ENCODE data around the gene WDR7. TPM values are rescaled to one million over a fixed set of nuclear protein-coding genes. Genes with fewer than 3 reads are reported as not detected.
A peak's percentile ranks its signal among the peaks of the same experiment; 100 is the strongest.

WDR7 gene
- total RNA-seq, 2 donors from 2014 or later: 51.1 to 69.1 TPM

- no peak overlapping the region for H3K4me3 Mint-ChIP-seq
- H3K27me3 Mint-ChIP-seq: no peaks in the 10 kb centered on the region
- no peaks in the 10 kb centered on the region for H3K9me3 Mint-ChIP-seq
- H3K27ac Mint-ChIP-seq: no peak overlapping the region
- no peak for DNase-seq (ENCODE audit: low spot score)
- no peaks in the 10 kb centered on the region for H3K36me3 Mint-ChIP-seq
- H3K4me1 Mint-ChIP-seq (ENCODE audit: low read depth in 2 of 2): peaks cover 3 to 5% of the 10 kb centered on the region in 2 donors
- no peak for ATAC-seq
Measured at GRCh38 chr18:56872140-56872539, 221.0 kb downstream of the WDR7 start.

- Mint-ChIP-seq H3K9me3 (no peaks in the 10 kb centered on the region), H3K4me1 (ENCODE audit: low read depth in 2 of 2) (peaks cover 3 to 5% of the 10 kb centered on the region in 2 donors), H3K4me3 (no peak overlapping the region), H3K27ac (no peak overlapping the region), H3K27me3 (no peaks in the 10 kb centered on the region), H3K36me3 (no peaks in the 10 kb centered on the region)
- DNase-seq (ENCODE audit: low spot score): no peak
- ATAC-seq: no peak
Measured at GRCh38 chr18:56873441-56874140, 222.4 kb downstream of the WDR7 start.

GRCh38 chr18:56878711-56879110 lies 227.6 kb downstream of the WDR7 start:
- ATAC-seq (no peak), DNase-seq (ENCODE audit: low spot score) (no peak)
- H3K27ac Mint-ChIP-seq: no peak overlapping the region
- no peak overlapping the region for H3K4me3 Mint-ChIP-seq
- H3K9me3 Mint-ChIP-seq: no peaks in the 10 kb centered on the region
- peaks cover 4 to 5% of the 10 kb centered on the region in 2 donors for H3K4me1 Mint-ChIP-seq (ENCODE audit: low read depth in 2 of 2)
- H3K36me3 Mint-ChIP-seq: peaks cover 1% of the 10 kb centered on the region
- H3K27me3 Mint-ChIP-seq: no peaks in the 10 kb centered on the region

GRCh38 chr18:56884511-56884910 lies 233.4 kb downstream of the WDR7 start:
- peaks cover 21% of the 10 kb centered on the region for H3K36me3 Mint-ChIP-seq
- peaks cover 10 to 11% of the 10 kb centered on the region in 2 donors for H3K4me1 Mint-ChIP-seq (ENCODE audit: low read depth in 2 of 2)
- H3K4me3 Mint-ChIP-seq: no peak overlapping the region
- ATAC-seq (no peak), DNase-seq (ENCODE audit: low spot score) (no peak)
- H3K9me3 Mint-ChIP-seq: no peaks in the 10 kb centered on the region
- no peaks in the 10 kb centered on the region for H3K27me3 Mint-ChIP-seq
- no peak overlapping the region for H3K27ac Mint-ChIP-seq

DNA sequence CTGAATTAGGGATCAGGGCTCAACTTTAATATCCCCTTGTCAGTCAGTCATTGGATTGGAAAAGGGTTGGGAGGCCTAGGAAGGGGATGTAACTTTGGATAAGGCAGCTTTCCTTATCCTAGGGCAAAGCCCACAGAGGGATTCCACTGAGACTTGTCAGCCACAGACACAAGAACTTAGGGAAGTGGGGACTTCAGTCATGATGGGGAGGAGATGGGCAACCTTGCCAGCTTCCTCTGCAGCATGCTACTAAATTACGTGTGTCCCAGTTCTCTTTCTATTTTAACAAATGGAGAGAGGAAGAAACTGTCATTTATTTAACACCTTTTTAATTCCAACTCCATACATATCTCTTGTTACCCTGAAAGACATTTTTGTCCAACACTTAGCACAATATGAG lies 237.8 kb downstream of the WDR7 start:
- peaks cover 9 to 10% of the 10 kb centered on the region in 2 donors for H3K4me1 Mint-ChIP-seq (ENCODE audit: low read depth in 2 of 2)
- DNase-seq (ENCODE audit: low spot score) (no peak), ATAC-seq (no peak)
- H3K4me3 Mint-ChIP-seq: no peak overlapping the region
- no peaks in the 10 kb centered on the region for H3K9me3 Mint-ChIP-seq
- H3K27ac Mint-ChIP-seq: no peak overlapping the region
- peaks cover 17% of the 10 kb centered on the region for H3K36me3 Mint-ChIP-seq
- no peaks in the 10 kb centered on the region for H3K27me3 Mint-ChIP-seq

GRCh38 chr18:56889621-56890020 lies 238.5 kb downstream of the WDR7 start:
- Mint-ChIP-seq H3K9me3 (no peaks in the 10 kb centered on the region), H3K4me1 (ENCODE audit: low read depth in 2 of 2) (peaks cover 7 to 11% of the 10 kb centered on the region in 2 donors), H3K27me3 (no peaks in the 10 kb centered on the region), H3K27ac (no peak overlapping the region), H3K4me3 (no peak overlapping the region), H3K36me3 (peaks cover 11% of the 10 kb centered on the region)
- no peak for ATAC-seq
- no peak for DNase-seq (ENCODE audit: low spot score)

- H3K9me3 Mint-ChIP-seq: no peaks in the 10 kb centered on the region
- ATAC-seq (no peak), DNase-seq (ENCODE audit: low spot score) (no peak)
- H3K36me3 Mint-ChIP-seq: peaks cover 5% of the 10 kb centered on the region
- H3K27me3 Mint-ChIP-seq: no peaks in the 10 kb centered on the region
- no peak overlapping the region for H3K4me3 Mint-ChIP-seq
- no peak overlapping the region for H3K27ac Mint-ChIP-seq
- H3K4me1 Mint-ChIP-seq (ENCODE audit: low read depth in 2 of 2): peaks cover 7 to 11% of the 10 kb centered on the region in 2 donors
Measured at GRCh38 chr18:56890632-56891031, 239.5 kb downstream of the WDR7 start.

- H3K4me1 Mint-ChIP-seq (ENCODE audit: low read depth in 2 of 2): peaks cover 7 to 11% of the 10 kb centered on the region in 2 donors
Measured at GRCh38 chr18:56891116-56891515, 240.0 kb downstream of the WDR7 start.

DNA sequence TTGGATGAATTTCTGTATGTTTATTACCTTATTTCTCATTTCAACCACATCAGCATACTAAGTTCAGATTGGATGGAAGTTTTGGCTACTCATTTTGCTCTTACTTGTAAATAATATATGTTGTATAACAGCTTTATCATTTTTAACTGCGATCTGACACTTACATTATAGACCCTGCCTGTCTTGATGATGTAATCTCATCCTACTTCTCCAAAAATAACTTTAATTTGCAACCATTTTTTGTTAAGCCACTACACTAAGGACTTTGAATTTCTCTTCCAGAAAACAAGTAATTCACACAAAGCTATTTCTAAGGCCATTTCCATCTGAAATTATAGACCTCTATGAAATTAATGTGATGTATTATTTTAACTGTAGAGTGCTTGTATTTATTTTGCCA lies 240.7 kb downstream of the WDR7 start:
- Mint-ChIP-seq H3K27ac (no peak overlapping the region), H3K9me3 (no peaks in the 10 kb centered on the region), H3K36me3 (no peaks in the 10 kb centered on the region), H3K27me3 (no peaks in the 10 kb centered on the region), H3K4me1 (ENCODE audit: low read depth in 2 of 2) (peaks cover 7 to 11% of the 10 kb centered on the region in 2 donors), H3K4me3 (no peak overlapping the region)
- ATAC-seq (no peak), DNase-seq (ENCODE audit: low spot score) (no peak)

More at GRCh38 chr18:56891116-56891515, 240.0 kb downstream of the WDR7 start:
- Mint-ChIP-seq H3K36me3 (peaks cover 2% of the 10 kb centered on the region), H3K27me3 (no peaks in the 10 kb centered on the region), H3K9me3 (no peaks in the 10 kb centered on the region), H3K27ac (no peak overlapping the region), H3K4me3 (no peak overlapping the region)
- no peak for DNase-seq (ENCODE audit: low spot score)
- ATAC-seq: no peak

DNA sequence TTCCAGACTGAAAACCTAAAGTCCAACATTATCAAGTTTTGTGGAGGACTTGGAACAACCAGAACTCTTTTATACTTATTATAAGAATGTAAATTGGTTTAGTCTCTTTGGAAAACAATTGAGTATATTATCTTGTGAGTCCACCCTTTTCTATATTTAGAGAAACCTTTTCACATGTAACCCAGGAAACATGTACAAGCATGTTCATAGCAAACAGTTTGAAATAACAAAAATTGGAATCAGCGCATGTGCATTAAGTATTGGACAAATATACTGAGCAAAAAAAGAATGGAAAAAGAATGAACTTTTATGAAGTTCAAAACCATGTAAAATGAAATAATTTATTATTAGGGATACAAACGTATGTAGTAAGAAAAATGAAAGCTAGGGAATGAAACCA lies 246.0 kb downstream of the WDR7 start:
- Mint-ChIP-seq H3K4me1 (ENCODE audit: low read depth in 2 of 2) (peaks cover 11 to 12% of the 10 kb centered on the region in 2 donors), H3K36me3 (no peaks in the 10 kb centered on the region), H3K27ac (no peak overlapping the region), H3K4me3 (no peak overlapping the region), H3K9me3 (peaks cover 2% of the 10 kb centered on the region), H3K27me3 (no peaks in the 10 kb centered on the region)
- no peak for ATAC-seq
- no peak for DNase-seq (ENCODE audit: low spot score)

- H3K4me3 Mint-ChIP-seq: no peak overlapping the region
- peaks cover 10 to 14% of the 10 kb centered on the region in 2 donors for H3K4me1 Mint-ChIP-seq (ENCODE audit: low read depth in 2 of 2)
- peaks cover 2% of the 10 kb centered on the region for H3K9me3 Mint-ChIP-seq
- ATAC-seq (no peak), DNase-seq (ENCODE audit: low spot score) (no peak)
- H3K27me3 Mint-ChIP-seq: no peaks in the 10 kb centered on the region
- H3K27ac Mint-ChIP-seq: no peak overlapping the region
- no peaks in the 10 kb centered on the region for H3K36me3 Mint-ChIP-seq
Measured at GRCh38 chr18:56899660-56900059, 248.5 kb downstream of the WDR7 start.

- DNase-seq (ENCODE audit: low spot score): no peak
- no peak overlapping the region for H3K27ac Mint-ChIP-seq
- H3K4me3 Mint-ChIP-seq: no peak overlapping the region
Measured at GRCh38 chr18:56900195-56901094, 249.3 kb downstream of the WDR7 start.

GRCh38 chr18:56901919-56902318 lies 250.8 kb downstream of the WDR7 start:
- Mint-ChIP-seq H3K9me3 (peaks cover 2% of the 10 kb centered on the region), H3K4me3 (no peak overlapping the region), H3K4me1 (ENCODE audit: low read depth in 2 of 2) (peaks cover 10 to 14% of the 10 kb centered on the region in 2 donors), H3K27me3 (no peaks in the 10 kb centered on the region), H3K27ac (no peak overlapping the region), H3K36me3 (no peaks in the 10 kb centered on the region)
- no peak for DNase-seq (ENCODE audit: low spot score)
- no peak for ATAC-seq

More at GRCh38 chr18:56900195-56901094, 249.3 kb downstream of the WDR7 start:
- Mint-ChIP-seq H3K9me3 (peaks cover 2% of the 10 kb centered on the region), H3K4me1 (ENCODE audit: low read depth in 2 of 2) (peaks cover 10 to 14% of the 10 kb centered on the region in 2 donors), H3K36me3 (no peaks in the 10 kb centered on the region), H3K27me3 (no peaks in the 10 kb centered on the region)
- ATAC-seq: peak in 1 of 2 donors; percentile 20

DNA sequence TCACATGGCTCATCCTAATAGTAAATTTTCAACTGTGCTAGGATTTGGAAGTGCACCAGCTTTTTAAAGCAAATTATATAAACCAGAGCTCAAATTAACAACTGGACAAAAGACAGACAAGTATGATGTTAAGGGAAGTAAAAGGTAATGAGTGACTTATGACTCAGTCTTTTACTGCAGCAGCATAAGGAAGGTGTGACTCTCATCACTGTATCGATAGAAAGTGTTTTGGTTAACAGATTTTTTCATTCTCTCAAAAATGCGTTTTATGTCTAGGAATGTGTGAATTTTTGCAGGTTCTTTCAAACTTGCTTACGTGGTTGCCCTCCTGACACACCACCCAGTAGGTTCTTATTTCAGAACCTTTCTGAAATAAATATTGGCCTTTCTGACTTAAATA lies 251.5 kb downstream of the WDR7 start:
- H3K4me3 Mint-ChIP-seq: no peak overlapping the region
- no peaks in the 10 kb centered on the region for H3K36me3 Mint-ChIP-seq
- ATAC-seq (peak; percentile 76 to 81), DNase-seq (ENCODE audit: low spot score) (no peak)
- no peak overlapping the region for H3K27ac Mint-ChIP-seq
- peaks cover 10 to 14% of the 10 kb centered on the region in 2 donors for H3K4me1 Mint-ChIP-seq (ENCODE audit: low read depth in 2 of 2)
- H3K27me3 Mint-ChIP-seq: no peaks in the 10 kb centered on the region
- H3K9me3 Mint-ChIP-seq: peaks cover 2% of the 10 kb centered on the region
